SJCRH30 (cell line): ENCODE measurements around the gene SEMA4B. TPM values are rescaled to one million over a fixed set of nuclear protein-coding genes. Genes with fewer than 3 reads are reported as not detected.
A peak's percentile ranks its signal among the peaks of the same experiment; 100 is the strongest.
"Not testable (repeated sequence)": the region's sequence is repeated elsewhere in the genome, so short reads cannot be mapped to it uniquely, and the experiment has no call there.

ENCODE experiments used
- DNase-seq, 2 experiments: peaks; one replicate each; pipeline ENCODE4 v3.0.0-alpha.2; 2015 to 2020
- H3K27ac ChIP-seq: fragments of 250-450 bp; sonication (Bioruptor Pico); 2 replicates; pipeline ENCODE4 v1.5.1; 2020; ENCODE audit warnings: mild to moderate bottlenecking, moderate library complexity
- H3K27me3 ChIP-seq: fragments of 250-450 bp; sonication (Bioruptor Pico); 2 replicates; pipeline ENCODE4 v1.5.1; 2020; ENCODE audit warnings: mild to moderate bottlenecking, moderate library complexity
- H3K36me3 ChIP-seq: fragments of 250-450 bp; sonication (Bioruptor Pico); 2 replicates; pipeline ENCODE4 v1.5.1; 2020; ENCODE audit warnings: mild to moderate bottlenecking, moderate library complexity
- H3K4me1 ChIP-seq: fragments of 250-450 bp; sonication (Bioruptor Pico); 2 replicates; pipeline ENCODE4 v1.5.1; 2020; ENCODE audit warnings: mild to moderate bottlenecking, moderate library complexity
- H3K4me3 ChIP-seq: fragments of 250-450 bp; sonication (Bioruptor Pico); 2 replicates; pipeline ENCODE4 v1.5.1; 2020; ENCODE audit warnings: mild to moderate bottlenecking, moderate library complexity
- H3K9me3 ChIP-seq: fragments of 250-450 bp; sonication (Bioruptor Pico); replicated peaks from 2 replicates; pipeline ENCODE4 v1.5.1; 2020; ENCODE audit warnings: mild to moderate bottlenecking, moderate library complexity
- total RNA-seq: library from RNA; depleted of rRNA; stranded (reverse); fragments of >200 nt; shearing (Covaris generic); gene quantifications from 2 replicates; pipeline ENCODE4 v1.2.3, GENCODE V29; 2014; rRNA removed

The SEMA4B gene
- total RNA-seq, 1 experiment from 2014 or later: 2.2 TPM

DNA sequence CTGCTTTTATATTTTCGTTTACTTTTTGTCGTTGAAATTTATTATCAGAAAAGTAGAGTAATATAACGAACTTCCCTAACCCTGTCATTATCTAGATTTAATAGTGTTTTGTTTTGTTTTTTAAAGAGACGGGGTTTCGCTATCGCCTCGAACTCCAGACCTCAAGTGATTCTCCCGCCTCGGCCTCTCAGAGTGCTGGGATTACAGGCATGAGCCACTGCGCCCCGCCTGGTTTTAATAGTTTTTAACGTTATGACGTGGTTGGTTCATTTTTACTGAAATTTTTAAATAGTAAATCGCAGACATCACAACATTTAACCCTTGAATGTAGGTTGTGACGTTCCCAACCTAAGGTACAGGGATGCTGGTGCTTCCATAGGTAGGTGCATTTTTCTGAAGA lies 65.4 kb downstream of the SEMA4B start:
- Histone ChIP-seq H3K27ac (peak overlapping the region; percentile 86; the same call in 1 of the 2 replicates), H3K27me3 (no peaks in the 10 kb centered on the region), H3K4me1 (no peaks in the 10 kb centered on the region), H3K9me3 (no peaks in the 10 kb centered on the region), H3K4me3 (peak overlapping the region; percentile 84), H3K36me3 (peaks cover 34% of the 10 kb centered on the region)
- peak in 1 of 2 experiments; percentile 25 for DNase-seq

DNA sequence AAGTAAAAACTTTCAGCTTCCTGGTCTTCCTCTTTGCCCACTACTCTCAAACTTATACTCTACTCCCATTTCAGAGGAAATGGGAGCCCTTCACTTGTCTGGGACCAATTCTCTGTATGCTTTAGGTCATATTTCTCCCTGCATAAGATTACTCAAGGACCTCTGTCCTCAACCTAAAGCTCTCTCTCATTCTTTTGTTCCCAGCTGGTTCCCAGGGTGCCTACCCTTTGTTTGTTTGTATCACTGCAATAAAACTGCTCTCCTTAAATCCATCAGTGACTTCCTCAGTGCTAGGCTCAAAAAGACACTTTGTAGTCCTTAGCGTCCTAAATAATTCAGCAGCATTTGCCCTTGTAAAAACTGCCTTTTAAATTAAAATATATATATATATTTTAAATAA lies 67.3 kb downstream of the SEMA4B start:
- Histone ChIP-seq H3K36me3 (peaks cover 54% of the 10 kb centered on the region), H3K9me3 (no peaks in the 10 kb centered on the region), H3K27me3 (no peaks in the 10 kb centered on the region), H3K27ac (no peak overlapping the region), H3K4me3 (no peak overlapping the region), H3K4me1 (no peaks in the 10 kb centered on the region)
- no peak for DNase-seq

DNA sequence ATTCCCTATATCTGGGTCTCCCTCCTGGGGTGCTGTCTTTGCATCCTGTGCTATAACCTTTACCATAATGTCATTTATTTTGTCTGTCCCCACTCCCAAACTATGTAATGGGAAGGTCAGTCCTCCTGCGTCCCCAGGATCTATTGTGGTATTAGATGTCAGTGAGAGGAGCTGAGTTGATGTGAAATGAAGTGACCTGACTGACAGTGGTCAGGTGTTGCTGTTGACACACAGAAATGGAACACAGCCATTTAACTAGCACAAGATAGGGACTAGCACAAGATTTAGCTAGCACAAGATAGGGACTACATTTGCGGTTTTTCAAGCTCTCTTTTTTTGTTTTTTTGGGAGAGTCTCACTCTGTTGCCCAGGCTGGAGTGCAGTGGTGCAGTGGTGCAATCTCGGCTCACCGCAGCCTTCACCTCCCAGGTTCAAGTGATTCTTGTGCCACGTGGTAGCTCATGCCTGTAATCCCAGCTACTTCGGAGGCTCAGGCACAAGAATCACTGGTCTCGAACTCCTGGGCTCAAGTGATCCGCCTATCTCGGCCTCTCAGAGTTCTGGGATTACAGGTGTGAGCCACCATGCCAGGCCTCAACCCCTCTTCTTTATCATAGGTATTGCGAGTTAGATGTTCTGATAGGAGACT lies 69.5 kb downstream of the SEMA4B start:
- Histone ChIP-seq H3K9me3 (no peaks in the 10 kb centered on the region), H3K27me3 (no peaks in the 10 kb centered on the region), H3K27ac (no peak overlapping the region), H3K4me3 (no peak overlapping the region), H3K36me3 (peaks cover 55% of the 10 kb centered on the region), H3K4me1 (no peaks in the 10 kb centered on the region)
- no peak for DNase-seq

DNA sequence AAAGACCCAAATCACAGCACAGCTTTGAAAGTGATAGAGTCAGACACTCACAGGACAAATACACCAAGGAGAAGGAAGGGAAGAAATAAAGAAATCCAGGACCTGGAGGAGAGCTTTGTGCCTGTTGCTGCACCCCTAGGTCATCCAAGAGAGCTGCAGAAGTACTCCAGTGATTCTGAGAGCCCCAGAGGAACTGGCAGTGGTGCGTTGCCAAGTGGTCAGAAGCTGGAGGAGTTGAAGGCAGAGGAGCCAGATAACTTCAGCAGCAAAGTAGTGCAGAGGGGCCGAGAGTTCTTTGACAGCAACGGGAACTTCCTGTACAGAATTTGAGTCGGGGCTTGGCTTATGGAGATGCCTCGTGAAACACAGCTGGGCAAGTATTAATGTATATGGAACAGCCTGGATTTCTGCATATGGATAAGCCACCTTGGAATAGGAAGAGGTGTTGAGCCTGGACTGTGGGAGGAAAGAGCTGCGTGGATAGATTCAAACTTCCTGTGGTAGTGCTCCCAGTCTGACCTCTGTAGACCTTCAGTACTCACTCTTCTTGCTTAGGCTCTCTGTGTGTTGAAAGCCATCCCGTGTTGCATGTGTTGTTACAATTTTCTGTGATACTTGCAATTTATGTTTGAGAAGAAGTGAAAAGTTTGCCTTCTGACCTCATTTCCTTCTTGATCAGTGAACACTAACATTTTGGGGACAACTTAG lies 70.5 kb downstream of the SEMA4B start:
- Histone ChIP-seq H3K36me3 (peaks cover 62% of the 10 kb centered on the region), H3K27me3 (no peaks in the 10 kb centered on the region), H3K9me3 (no peaks in the 10 kb centered on the region)

DNA sequence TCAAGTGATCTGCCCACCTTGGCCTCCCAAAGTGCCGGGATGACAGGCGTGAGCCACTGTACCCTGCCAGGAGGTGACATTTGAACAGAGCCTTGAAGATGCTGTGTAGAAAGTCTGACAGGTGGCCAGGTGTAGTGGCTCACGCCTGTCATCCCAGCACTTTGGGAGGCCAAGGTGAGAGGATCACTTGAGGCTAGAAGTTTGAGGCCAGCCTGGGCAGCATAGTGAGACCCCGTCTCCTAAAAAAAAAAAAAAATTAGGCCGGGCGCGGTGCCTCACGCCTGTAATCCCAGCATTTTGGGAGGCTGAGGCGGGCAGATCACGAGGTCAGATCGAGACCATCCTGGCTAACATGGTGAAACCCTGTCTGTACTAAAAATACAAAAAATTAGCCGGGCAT lies 77.3 kb downstream of the SEMA4B start:
- H3K4me3 ChIP-seq, H3K9me3 ChIP-seq, H3K27ac ChIP-seq, DNase-seq, H3K4me1 ChIP-seq, H3K36me3 ChIP-seq, H3K27me3 ChIP-seq: not testable (repeated sequence)

More for the DNA sequence above, 70.5 kb downstream of the SEMA4B start:
- DNase-seq: no peak
- H3K4me3 ChIP-seq: no peak overlapping the region
- H3K27ac ChIP-seq: no peak overlapping the region
- H3K4me1 ChIP-seq: no peaks in the 10 kb centered on the region

Other genes starting within 250 kb of the SEMA4B start
- 6.3 and 8.5 TPM in 2 replicates for gene ZNF710, start 200.0 kb upstream of the SEMA4B start, total RNA-seq
- 96.9 and 102 TPM in 2 replicates for gene IDH2, start 98.9 kb upstream of the SEMA4B start, total RNA-seq
- gene CIB1, start 32.6 kb downstream of the SEMA4B start, total RNA-seq: 12.7 and 15.6 TPM in 2 replicates
- 1.8 and 2.7 TPM in 2 replicates for gene GDPGP1, start 32.9 kb downstream of the SEMA4B start, total RNA-seq
- gene TTLL13, start 48.2 kb downstream of the SEMA4B start, total RNA-seq: not detected in 2 replicates
- gene NGRN, start 64.3 kb downstream of the SEMA4B start, total RNA-seq: 88.9 and 93.4 TPM in 2 replicates
- gene ZNF774, start 151.0 kb downstream of the SEMA4B start, total RNA-seq: 1.1 and 1.8 TPM in 2 replicates
- 85.0 and 100 TPM in 2 replicates for gene IQGAP1, start 186.9 kb downstream of the SEMA4B start, total RNA-seq